HG03457 (cell line): Measurements from ENCODE around the gene CBL.
"Not testable (repeated sequence)": the region's sequence is repeated elsewhere in the genome, so short reads cannot be mapped to it uniquely, and the experiment has no call there.

Experiments
- ATAC-seq: cut with Tn5 transposase; IDR thresholded peaks from one replicate; pipeline ENCODE4 v1.9.1; 2021; ENCODE audit warnings: moderate number of reproducible peaks; ENCODE audit not compliant: unreplicated experiment

Gene CBL

GRCh38 chr11:119205574-119206510, at the start of gene CBL:
CBL (plus strand) TSS chr11:119206339; CDS start chr11:119206418, 79 bp downstream.
- ATAC-seq = peak; percentile 62

DNA sequence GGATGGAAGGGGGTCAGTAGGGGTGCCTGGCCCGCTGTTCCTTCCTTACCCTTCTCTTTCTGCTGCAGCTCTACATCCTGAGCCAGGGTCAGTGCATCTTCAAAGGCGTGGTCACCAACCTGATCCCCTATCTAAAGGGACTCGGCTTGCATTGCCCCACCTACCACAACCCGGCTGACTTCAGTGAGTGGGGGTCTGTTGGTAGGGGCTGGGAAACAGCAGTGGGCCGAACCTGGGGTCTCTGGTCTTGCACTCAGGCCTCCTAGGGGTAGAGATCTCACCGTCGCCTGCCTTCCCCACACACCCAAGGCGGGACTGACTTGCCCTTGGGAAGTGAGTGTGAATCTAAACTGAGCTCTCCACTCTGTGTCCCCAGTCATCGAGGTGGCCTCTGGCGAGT, 49.6 kb upstream of the CBL start:
- ATAC-seq = no peak

GRCh38 chr11:119157063-119157462, 49.1 kb upstream of the CBL start:
- no peak for ATAC-seq

GRCh38 chr11:119158467-119158866, 47.7 kb upstream of the CBL start:
- ATAC-seq = no peak

DNA sequence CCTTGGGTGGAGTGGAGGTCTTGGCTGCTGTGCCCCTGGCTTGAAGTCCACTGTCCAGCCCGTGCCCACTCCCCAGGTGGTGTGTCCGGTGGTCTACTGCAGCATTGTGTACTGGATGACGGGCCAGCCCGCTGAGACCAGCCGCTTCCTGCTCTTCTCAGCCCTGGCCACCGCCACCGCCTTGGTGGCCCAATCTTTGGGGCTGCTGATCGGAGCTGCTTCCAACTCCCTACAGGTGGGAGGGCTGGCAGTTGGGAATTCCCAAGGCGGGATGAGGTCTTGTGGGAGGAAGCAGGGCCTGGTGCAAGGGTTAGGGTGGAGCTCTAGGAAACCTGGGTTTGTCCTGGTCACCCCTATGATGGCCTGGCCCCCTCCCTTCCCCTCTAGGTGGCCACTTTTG, 46.0 kb upstream of the CBL start:
- ATAC-seq = no peak

DNA sequence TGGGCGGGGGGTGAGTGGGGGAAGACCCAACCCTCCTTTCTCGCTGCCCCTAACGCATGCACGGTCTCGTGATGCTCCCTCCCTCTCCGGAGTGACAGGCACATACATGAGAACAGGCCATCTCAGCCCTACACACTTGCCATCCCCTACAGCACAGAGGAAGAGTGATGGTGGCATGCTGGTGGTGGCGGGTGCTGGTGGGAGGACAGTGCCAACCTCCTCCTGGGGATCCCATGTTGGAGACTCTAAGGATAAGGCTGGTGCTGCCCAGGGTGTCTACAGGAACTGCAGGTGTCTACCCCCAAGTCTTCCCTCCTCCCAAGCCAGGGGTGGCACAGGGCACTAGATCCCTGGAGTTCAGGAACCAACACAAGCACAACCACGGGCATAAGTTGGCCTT, 44.3 kb upstream of the CBL start:
- ATAC-seq = no peak

DNA sequence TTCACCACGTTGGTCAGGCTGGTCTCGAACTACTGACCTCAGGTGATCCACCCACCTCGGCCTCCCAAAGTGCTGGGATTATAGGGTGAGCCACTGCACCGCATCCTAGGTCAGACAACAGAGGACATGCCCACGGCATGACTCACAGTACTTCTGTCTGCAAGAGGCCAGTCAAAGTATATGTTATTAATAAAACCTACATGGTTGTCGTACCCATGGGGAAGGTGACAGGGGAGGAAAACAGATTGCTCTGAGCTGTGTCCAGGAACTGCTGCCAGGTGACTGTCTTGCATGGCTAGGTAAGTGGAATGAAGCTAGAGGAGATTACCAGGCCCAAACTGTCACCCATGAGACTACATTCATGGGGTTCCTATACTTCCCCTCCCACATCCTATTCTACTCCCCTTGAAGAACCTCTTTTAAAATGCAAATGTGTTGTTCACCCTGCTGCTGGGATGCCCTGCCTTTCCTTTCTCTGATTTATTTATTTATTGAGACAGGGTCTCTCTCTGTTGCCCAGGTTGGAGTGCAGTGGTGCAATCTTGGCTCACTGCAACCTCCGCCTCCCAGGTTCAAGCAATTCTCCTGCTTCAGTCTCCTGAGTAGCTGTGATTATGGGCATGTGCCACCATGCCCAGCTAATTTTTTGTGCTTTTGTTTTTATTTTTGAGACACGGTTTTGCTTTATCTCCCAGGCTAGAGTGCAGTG, 39.6 kb upstream of the CBL start:
- no peak for ATAC-seq

GRCh38 chr11:119167077-119167458, 39.1 kb upstream of the CBL start:
- not testable (repeated sequence) for ATAC-seq

GRCh38 chr11:119167933-119168332, 38.2 kb upstream of the CBL start:
- no peak for ATAC-seq

GRCh38 chr11:119168471-119169281, 37.5 kb upstream of the CBL start, which contains the start of gene NLRX1:
NLRX1 (plus strand) TSS chr11:119168725; CDS start chr11:119171404, 2,679 bp downstream.
- ATAC-seq = peak; percentile 84

- ATAC-seq = no peak
These were observed 36.8 kb upstream of the CBL start for GRCh38 chr11:119169282-119169719.

DNA sequence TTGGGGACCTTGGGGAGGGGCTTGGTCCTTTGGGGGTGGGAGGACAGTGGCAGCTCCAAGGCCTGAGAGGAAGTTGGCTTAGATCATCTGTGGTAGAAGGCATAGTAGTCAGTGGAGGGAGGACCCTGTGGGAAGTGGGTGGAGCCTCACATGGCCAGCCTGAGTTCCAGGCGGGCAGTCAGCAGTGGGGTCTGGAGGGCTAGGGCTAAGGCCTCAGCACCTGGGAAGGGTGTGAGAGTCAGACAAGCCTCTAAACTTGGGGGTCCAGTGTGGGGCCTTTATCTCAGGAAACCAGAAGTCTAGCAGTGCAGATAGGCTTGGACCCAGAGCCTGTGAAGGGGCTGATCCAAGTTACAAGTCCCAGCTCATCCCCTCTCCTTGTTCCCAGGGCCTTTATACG, 33.6 kb upstream of the CBL start:
- no peak for ATAC-seq

DNA sequence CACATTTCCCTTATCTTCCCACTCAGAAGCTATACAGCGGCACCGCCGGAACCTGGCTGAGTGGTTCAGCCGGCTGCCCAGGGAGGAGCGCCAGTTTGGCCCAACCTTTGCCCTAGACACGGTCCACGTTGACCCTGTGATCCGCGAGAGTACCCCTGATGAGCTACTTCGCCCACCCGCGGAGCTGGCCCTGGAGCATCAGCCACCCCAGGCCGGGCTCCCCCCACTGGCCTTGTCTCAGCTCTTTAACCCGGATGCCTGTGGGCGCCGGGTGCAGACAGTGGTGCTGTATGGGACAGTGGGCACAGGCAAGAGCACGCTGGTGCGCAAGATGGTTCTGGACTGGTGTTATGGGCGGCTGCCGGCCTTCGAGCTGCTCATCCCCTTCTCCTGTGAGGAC, 32.7 kb upstream of the CBL start:
- ATAC-seq = no peak

DNA sequence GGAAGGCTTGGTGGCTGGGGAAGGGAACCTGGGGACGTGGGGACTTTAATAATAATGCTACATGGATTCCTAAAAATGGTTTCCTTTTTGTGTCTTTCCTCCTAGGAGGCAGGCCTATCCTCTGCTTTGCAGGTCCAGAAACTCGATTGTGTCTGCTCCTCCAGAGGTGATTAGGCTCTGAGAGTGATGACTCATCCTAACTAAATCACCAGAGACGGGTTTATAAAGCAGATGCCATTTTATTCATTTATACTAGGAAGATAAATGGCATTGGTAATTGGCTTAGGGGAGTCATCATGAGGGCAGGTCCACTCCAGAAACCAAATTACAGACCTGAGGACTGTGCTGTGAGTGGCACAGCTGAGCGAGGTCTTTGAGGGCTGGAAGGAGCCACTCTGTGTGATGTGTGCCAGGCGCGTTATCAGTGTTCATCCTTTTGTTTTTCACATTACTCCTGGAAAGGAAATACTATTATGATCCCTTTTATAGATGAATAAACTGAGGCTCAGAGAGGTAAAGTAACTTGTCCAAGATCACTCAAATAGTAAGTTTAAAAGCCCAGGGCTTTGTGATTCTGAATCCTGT, 30.6 kb upstream of the CBL start:
- ATAC-seq = no peak

- no peak for ATAC-seq
These were observed 27.9 kb upstream of the CBL start for GRCh38 chr11:119178166-119178680.

- ATAC-seq = no peak
These were observed 26.8 kb upstream of the CBL start for GRCh38 chr11:119179342-119179741.

- no peak for ATAC-seq
These were observed 26.2 kb upstream of the CBL start for GRCh38 chr11:119179983-119180382.

DNA sequence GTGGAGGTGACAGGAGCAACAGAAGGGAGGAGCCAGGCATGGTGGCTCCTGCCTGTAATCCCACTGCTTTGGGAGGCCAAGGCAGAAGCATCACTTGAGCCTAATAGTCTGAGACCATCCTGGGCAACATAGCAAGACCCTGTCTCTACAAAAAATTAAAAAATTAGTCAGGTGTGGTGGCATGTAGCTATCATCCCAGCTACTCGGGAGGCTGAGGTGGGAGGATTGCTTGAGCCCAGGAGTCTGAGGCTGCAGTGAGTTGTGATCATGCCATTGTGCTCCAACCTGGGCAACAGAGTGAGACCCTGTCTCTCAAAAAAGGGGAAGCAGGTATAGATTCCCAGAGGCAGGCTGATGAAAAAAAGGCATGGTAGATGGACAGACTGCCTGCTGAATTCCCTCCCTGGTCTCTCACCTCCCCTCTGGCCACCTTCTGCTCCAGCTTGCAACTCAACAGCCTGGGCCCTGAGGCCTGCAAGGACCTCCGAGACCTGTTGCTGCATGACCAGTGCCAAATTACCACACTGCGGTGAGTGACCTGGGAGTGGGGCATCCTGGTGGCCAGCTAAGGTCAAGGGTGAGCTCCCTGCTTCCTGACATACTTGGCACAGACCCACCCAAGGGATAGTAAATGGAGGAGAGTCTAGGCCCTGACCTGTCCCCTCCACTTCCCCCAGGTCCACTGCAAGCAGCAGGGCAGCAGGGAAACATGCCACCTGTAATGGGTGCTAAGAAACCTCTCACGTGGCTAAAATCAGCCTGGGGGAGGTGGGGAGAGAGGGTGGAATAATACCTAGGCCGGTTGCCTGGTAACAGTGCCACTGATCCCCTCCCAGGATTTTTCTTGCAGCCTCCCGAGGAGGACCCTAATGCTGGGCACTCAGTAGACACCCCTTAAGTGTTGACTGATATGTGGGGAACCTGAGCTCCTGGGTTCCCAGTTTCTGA, 25.1 kb upstream of the CBL start:
- ATAC-seq = no peak

DNA sequence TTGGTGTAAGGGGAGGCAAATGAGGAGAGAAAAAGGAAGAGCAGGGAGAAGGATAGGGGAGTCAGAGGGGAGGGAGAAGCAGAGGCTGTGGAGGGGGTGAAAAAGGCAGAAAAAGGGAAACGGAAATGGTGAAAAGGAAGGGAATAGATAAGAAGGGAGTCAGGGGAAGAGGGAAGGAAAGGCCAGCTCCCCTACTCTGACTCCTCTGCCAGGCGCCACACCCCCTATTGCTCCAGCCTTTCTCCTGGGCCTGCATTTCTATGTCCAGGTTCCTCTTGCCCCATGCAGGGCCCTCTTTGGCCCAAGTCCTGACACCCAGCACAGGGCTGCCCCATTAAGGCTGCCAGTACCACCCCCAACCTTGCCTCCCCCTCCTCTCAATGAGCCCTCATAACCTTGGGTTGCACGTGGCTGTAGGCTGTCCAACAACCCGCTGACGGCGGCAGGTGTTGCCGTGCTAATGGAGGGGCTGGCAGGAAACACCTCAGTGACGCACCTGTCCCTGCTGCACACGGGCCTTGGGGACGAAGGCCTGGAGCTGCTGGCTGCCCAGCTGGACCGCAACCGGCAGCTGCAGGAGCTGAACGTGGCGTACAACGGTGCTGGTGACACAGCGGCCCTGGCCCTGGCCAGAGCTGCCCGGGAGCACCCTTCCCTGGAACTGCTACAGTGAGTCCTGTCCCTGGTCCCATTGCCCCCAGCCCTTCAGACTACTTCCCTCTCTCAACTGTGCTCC, 24.3 kb upstream of the CBL start:
- no peak for ATAC-seq
